ENCODE measurements around the gene INSC. TPM values are rescaled to one million over a fixed set of nuclear protein-coding genes. Genes with fewer than 3 reads are reported as not detected.

Gene INSC
- total and polyA plus RNA-seq, 2 experiments from 2014 or later, result 0.97 to 1.5 TPM

- H3K4me2 ChIP-seq, result no peak overlapping the region
- Mint-ChIP-seq H3K9me3 (no peaks in the 10 kb centered on the region), H3K4me1 (no peaks in the 10 kb centered on the region), H3K27me3 (ENCODE audit: insufficient read depth, low read depth, poor library complexity) (peaks cover 3% of the 10 kb centered on the region), H3K36me3 (ENCODE audit: low read depth) (no peaks in the 10 kb centered on the region), H3K27ac (no peak overlapping the region), H3K4me3 (no peak overlapping the region)
- H3K9me2 ChIP-seq (ENCODE audit: insufficient read depth), result no peaks in the 10 kb centered on the region
- no peaks in the 10 kb centered on the region for H4K20me1 ChIP-seq (replicated peaks; ENCODE audit: insufficient read depth)
- no peak for ATAC-seq
- no peaks in the 10 kb centered on the region for H3K4me1 ChIP-seq (ENCODE audit: insufficient read depth)
- no peaks in the 10 kb centered on the region for H3K36me3 ChIP-seq (ENCODE audit: insufficient read depth)
- H3K27me3 ChIP-seq (ENCODE audit: insufficient read depth), result no peaks in the 10 kb centered on the region
- H3K27ac ChIP-seq (ENCODE audit: low read depth), result no peak overlapping the region
- no peaks in the 10 kb centered on the region for H3K79me2 ChIP-seq (replicated peaks; ENCODE audit: insufficient read depth)
- no peak overlapping the region for H3K4me3 ChIP-seq
- no peak for DNase-seq (ENCODE audit: low spot score)
- H3F3A ChIP-seq (replicated peaks; ENCODE audit: low read depth), result no peaks in the 10 kb centered on the region
- TF ChIP-seq NANOG (IDR thresholded peaks at IDR 0.05; ENCODE audit: borderline replicate concordance), result no peak
- TF ChIP-seq POLR2AphosphoS5 (IDR thresholded peaks at IDR 0.05; ENCODE audit: low read depth), result no peak
- no peak for TF ChIP-seq EZH2phosphoT487 (IDR thresholded peaks at IDR 0.05; ENCODE audit: unreplicated experiment)
- TF ChIP-seq ETS1 (IDR thresholded peaks at IDR 0.05), result no peak
- TF ChIP-seq ZNF114 (CRISPR knock-in tag; IDR thresholded peaks at IDR 0.05), result no peak
- TF ChIP-seq EZH2 (IDR thresholded peaks at IDR 0.05; ENCODE audit: low read depth, unreplicated experiment), result no peak
- TF ChIP-seq STAT1 (IDR thresholded peaks at IDR 0.05; ENCODE audit: unreplicated experiment), result no peak
- H2AFZ ChIP-seq, result no peak overlapping the region
These were observed 55.3 kb downstream of the INSC start for GRCh38 chr11:15169815-15170551.

GRCh38 chr11:15170698-15171097 is 56.0 kb downstream of the INSC start:
- no peaks in the 10 kb centered on the region for H3K4me1 ChIP-seq (ENCODE audit: insufficient read depth)
- DNase-seq (ENCODE audit: low spot score), result no peak
- H3F3A ChIP-seq (replicated peaks; ENCODE audit: low read depth), result no peaks in the 10 kb centered on the region
- no peaks in the 10 kb centered on the region for H3K9me2 ChIP-seq (ENCODE audit: insufficient read depth)
- TF ChIP-seq EZH2 (IDR thresholded peaks at IDR 0.05; ENCODE audit: low read depth, unreplicated experiment) (no peak), CREB1 (CRISPR knock-in tag; IDR thresholded peaks at IDR 0.05; ENCODE audit: low read depth) (no peak), ZNF331 (CRISPR knock-in tag; IDR thresholded peaks at IDR 0.05; ENCODE audit: low read depth) (no peak), NANOG (IDR thresholded peaks at IDR 0.05; ENCODE audit: borderline replicate concordance) (no peak), REST (IDR thresholded peaks at IDR 0.05; ENCODE audit: unreplicated experiment) (no peak), POLR2AphosphoS5 (IDR thresholded peaks at IDR 0.05; ENCODE audit: low read depth) (no peak), EZH2phosphoT487 (IDR thresholded peaks at IDR 0.05; ENCODE audit: unreplicated experiment) (no peak), ETS1 (IDR thresholded peaks at IDR 0.05) (no peak), STAT1 (IDR thresholded peaks at IDR 0.05; ENCODE audit: unreplicated experiment) (no peak), CTCF (conservative IDR thresholded peaks at IDR 0.05; ENCODE audit: low read depth in 2 of 2) (no peak)
- H4K20me1 ChIP-seq (replicated peaks; ENCODE audit: insufficient read depth), result no peaks in the 10 kb centered on the region
- H3K27ac Mint-ChIP-seq, result no peak overlapping the region
- no peaks in the 10 kb centered on the region for H3K36me3 Mint-ChIP-seq (ENCODE audit: low read depth)
- H3K36me3 ChIP-seq (ENCODE audit: insufficient read depth), result no peaks in the 10 kb centered on the region
- H3K79me2 ChIP-seq (replicated peaks; ENCODE audit: insufficient read depth), result no peaks in the 10 kb centered on the region
- no peak overlapping the region for H3K4me3 Mint-ChIP-seq
- H3K9me3 Mint-ChIP-seq, result no peaks in the 10 kb centered on the region
- H3K4me1 Mint-ChIP-seq, result no peaks in the 10 kb centered on the region
- no peak overlapping the region for H3K4me2 ChIP-seq
- H3K27me3 Mint-ChIP-seq (ENCODE audit: insufficient read depth, low read depth, poor library complexity), result peaks cover 3% of the 10 kb centered on the region
- no peaks in the 10 kb centered on the region for H3K27me3 ChIP-seq (ENCODE audit: insufficient read depth)
- H3K4me3 ChIP-seq, result no peak overlapping the region
- H2AFZ ChIP-seq, result no peak overlapping the region
- no peak for ATAC-seq
- H3K27ac ChIP-seq (ENCODE audit: low read depth), result no peak overlapping the region; the same call in 1 of the 2 replicates

Measured in GM23338 (cell line).